ENCODE data around the gene TTLL8. TPM values are rescaled to one million over a fixed set of nuclear protein-coding genes. Genes with fewer than 3 reads are reported as not detected.

Gene TTLL8
- total RNA-seq, 1 donor from 2014 or later, result not detected

DNA sequence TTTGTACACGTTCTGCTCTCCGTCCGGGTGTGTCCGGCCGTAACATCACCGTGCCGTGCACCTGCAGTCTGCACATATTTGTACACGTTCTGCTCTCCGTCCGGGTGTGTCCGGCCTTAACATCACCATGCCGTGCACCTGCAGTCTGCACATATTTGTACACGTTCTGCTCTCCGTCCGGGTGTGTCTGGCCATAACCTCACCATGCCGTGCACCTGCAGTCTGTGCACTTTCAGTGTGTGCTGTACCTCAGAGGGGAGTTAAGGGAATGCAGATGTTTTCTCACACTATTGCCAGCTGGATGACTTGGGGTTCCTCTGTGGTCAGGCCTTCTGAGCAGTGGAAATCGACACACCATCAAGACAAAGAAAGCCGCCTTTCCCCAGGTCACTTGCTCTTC is 4.2 kb downstream of the TTLL8 start:
- Histone ChIP-seq H3K4me1 (ENCODE audit: control insufficient read depth in 3 of 3, insufficient read depth in 3 of 3, low read length in 3 of 3) (peaks cover 0 to 5% (median 2%) of the 10 kb centered on the region in 3 donors), H3K27ac (ENCODE audit: low read depth, low read length) (no peak overlapping the region), H3K9me3 (ENCODE audit: control insufficient read depth in 3 of 3, low read length in 3 of 3) (peaks cover 2 to 6% (median 3%) of the 10 kb centered on the region in 3 donors), H3K27me3 (ENCODE audit: control insufficient read depth in 3 of 3, insufficient read depth in 3 of 3, low read length in 3 of 3) (peaks cover 27 to 34% (median 33%) of the 10 kb centered on the region in 3 donors), H3K9ac (ENCODE audit: low read depth in 1 of 3, low read length in 3 of 3) (no peak overlapping the region), H3K36me3 (ENCODE audit: control insufficient read depth in 3 of 3, insufficient read depth in 3 of 3, low read length in 3 of 3) (no peaks in the 10 kb centered on the region), H3K4me3 (ENCODE audit: low read length in 3 of 3) (no peak overlapping the region)

GRCh38 chr22:50051930-50052329 is 6.2 kb downstream of the TTLL8 start:
- H3K4me1 ChIP-seq (ENCODE audit: control insufficient read depth in 3 of 3, insufficient read depth in 3 of 3, low read length in 3 of 3), result no peaks in the 10 kb centered on the region
- no peak overlapping the region for H3K27ac ChIP-seq (ENCODE audit: low read depth, low read length)

DNA sequence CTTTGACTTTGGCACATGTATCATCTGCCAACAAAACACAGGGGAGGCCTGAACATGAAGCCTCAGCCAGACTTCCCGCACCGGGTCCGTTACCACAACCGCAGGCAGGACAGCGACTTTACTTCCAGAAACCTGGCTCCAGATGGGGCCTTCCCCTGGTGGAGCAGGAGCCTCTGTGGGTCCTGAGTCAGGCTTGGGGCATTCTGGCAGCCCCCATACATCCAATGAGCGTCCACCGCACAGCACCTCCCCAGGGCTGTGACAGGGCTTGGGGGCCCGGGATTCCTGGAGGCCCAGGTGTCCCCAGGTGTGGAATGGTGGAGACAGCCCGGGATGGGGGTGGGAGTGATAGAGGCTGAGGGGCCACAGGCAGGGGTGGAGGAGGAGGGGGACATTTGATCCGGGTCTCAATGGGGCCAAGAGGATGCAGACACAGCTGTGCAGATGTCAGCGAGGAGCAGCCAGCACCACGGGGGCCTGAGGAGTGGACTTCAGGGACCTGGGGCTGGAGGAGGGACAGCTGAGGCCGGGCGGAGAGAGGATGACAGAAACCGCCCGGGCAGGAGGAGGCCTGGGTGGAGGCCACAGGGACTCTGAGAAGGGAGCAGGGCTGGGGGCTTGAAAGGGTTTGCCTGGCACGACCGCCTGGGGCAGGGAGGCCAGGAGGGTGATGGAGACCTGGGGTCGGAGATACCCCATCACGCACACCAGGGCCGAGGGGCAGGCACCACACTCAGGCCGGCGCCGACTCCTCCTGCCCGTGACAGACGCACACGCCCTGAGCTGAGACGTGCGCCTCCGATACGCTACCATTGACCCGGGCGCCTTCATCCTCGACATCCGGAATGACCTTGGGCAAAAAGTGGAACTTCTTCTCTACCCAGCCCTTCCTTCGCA is 8.6 kb downstream of the TTLL8 start:
- no peak overlapping the region for H3K4me3 ChIP-seq (ENCODE audit: low read length in 3 of 3)
- no peak overlapping the region for H3K9ac ChIP-seq (ENCODE audit: low read depth in 1 of 3, low read length in 3 of 3)
- H3K27me3 ChIP-seq (ENCODE audit: control insufficient read depth in 3 of 3, insufficient read depth in 3 of 3, low read length in 3 of 3), result peaks cover 20 to 27% (median 22%) of the 10 kb centered on the region in 3 donors
- H3K9me3 ChIP-seq (ENCODE audit: control insufficient read depth in 3 of 3, low read length in 3 of 3), result peaks cover 2 to 6% (median 3%) of the 10 kb centered on the region in 3 donors
- no peaks in the 10 kb centered on the region for H3K36me3 ChIP-seq (ENCODE audit: control insufficient read depth in 3 of 3, insufficient read depth in 3 of 3, low read length in 3 of 3)
- H3K27ac ChIP-seq (ENCODE audit: low read depth, low read length), result no peak overlapping the region
- no peaks in the 10 kb centered on the region for H3K4me1 ChIP-seq (ENCODE audit: control insufficient read depth in 3 of 3, insufficient read depth in 3 of 3, low read length in 3 of 3)

More at GRCh38 chr22:50051930-50052329, 6.2 kb downstream of the TTLL8 start:
- no peak overlapping the region for H3K4me3 ChIP-seq (ENCODE audit: low read length in 3 of 3)
- H3K27me3 ChIP-seq (ENCODE audit: control insufficient read depth in 3 of 3, insufficient read depth in 3 of 3, low read length in 3 of 3), result peaks cover 19 to 27% (median 27%) of the 10 kb centered on the region in 3 donors
- no peaks in the 10 kb centered on the region for H3K36me3 ChIP-seq (ENCODE audit: control insufficient read depth in 3 of 3, insufficient read depth in 3 of 3, low read length in 3 of 3)
- no peak overlapping the region for H3K9ac ChIP-seq (ENCODE audit: low read depth in 1 of 3, low read length in 3 of 3)
- peaks cover 2 to 6% (median 3%) of the 10 kb centered on the region in 3 donors for H3K9me3 ChIP-seq (ENCODE audit: control insufficient read depth in 3 of 3, low read length in 3 of 3)

GRCh38 chr22:50048836-50049235 is 9.3 kb downstream of the TTLL8 start:
- peaks cover 2 to 3% (median 3%) of the 10 kb centered on the region in 3 donors for H3K9me3 ChIP-seq (ENCODE audit: control insufficient read depth in 3 of 3, low read length in 3 of 3)
- H3K27me3 ChIP-seq (ENCODE audit: control insufficient read depth in 3 of 3, insufficient read depth in 3 of 3, low read length in 3 of 3), result peaks cover 19 to 25% (median 24%) of the 10 kb centered on the region in 3 donors
- no peaks in the 10 kb centered on the region for H3K36me3 ChIP-seq (ENCODE audit: control insufficient read depth in 3 of 3, insufficient read depth in 3 of 3, low read length in 3 of 3)
- H3K27ac ChIP-seq (ENCODE audit: low read depth, low read length), result no peak overlapping the region
- no peak overlapping the region for H3K4me3 ChIP-seq (ENCODE audit: low read length in 3 of 3)
- no peak overlapping the region for H3K9ac ChIP-seq (ENCODE audit: low read depth in 1 of 3, low read length in 3 of 3)
- no peaks in the 10 kb centered on the region for H3K4me1 ChIP-seq (ENCODE audit: control insufficient read depth in 3 of 3, insufficient read depth in 3 of 3, low read length in 3 of 3)

GRCh38 chr22:50048061-50048765 is 9.9 kb downstream of the TTLL8 start:
- Histone ChIP-seq H3K36me3 (ENCODE audit: control insufficient read depth in 3 of 3, insufficient read depth in 3 of 3, low read length in 3 of 3) (no peaks in the 10 kb centered on the region), H3K9me3 (ENCODE audit: control insufficient read depth in 3 of 3, low read length in 3 of 3) (peaks cover 0 to 2% (median 0%) of the 10 kb centered on the region in 3 donors), H3K27ac (ENCODE audit: low read depth, low read length) (no peak overlapping the region), H3K9ac (ENCODE audit: low read depth in 1 of 3, low read length in 3 of 3) (no peak overlapping the region), H3K27me3 (ENCODE audit: control insufficient read depth in 3 of 3, insufficient read depth in 3 of 3, low read length in 3 of 3) (peaks cover 18 to 27% (median 24%) of the 10 kb centered on the region in 3 donors), H3K4me3 (ENCODE audit: low read length in 3 of 3) (no peak overlapping the region), H3K4me1 (ENCODE audit: control insufficient read depth in 3 of 3, insufficient read depth in 3 of 3, low read length in 3 of 3) (no peaks in the 10 kb centered on the region)

DNA sequence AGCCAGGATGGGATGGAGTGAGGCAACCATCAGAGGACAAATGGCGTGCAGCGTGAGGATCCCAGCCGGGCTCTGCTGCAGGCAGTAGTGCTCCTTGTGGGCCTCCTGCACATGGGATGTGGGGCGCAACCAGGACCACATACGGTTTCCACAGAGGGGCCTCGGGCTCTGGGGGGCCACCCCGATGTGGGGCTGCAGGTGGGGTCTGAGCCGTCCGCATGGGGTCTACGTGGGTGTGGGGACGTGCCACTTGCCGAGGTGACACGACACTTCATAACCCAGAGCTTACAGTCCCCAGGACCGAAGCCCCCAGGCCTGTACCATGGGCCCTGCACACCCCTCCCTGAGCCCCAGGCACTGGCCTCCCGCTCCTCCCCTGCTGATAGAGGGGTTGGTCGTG is 10.8 kb downstream of the TTLL8 start:
- no peaks in the 10 kb centered on the region for H3K36me3 ChIP-seq (ENCODE audit: control insufficient read depth in 3 of 3, insufficient read depth in 3 of 3, low read length in 3 of 3)

DNA sequence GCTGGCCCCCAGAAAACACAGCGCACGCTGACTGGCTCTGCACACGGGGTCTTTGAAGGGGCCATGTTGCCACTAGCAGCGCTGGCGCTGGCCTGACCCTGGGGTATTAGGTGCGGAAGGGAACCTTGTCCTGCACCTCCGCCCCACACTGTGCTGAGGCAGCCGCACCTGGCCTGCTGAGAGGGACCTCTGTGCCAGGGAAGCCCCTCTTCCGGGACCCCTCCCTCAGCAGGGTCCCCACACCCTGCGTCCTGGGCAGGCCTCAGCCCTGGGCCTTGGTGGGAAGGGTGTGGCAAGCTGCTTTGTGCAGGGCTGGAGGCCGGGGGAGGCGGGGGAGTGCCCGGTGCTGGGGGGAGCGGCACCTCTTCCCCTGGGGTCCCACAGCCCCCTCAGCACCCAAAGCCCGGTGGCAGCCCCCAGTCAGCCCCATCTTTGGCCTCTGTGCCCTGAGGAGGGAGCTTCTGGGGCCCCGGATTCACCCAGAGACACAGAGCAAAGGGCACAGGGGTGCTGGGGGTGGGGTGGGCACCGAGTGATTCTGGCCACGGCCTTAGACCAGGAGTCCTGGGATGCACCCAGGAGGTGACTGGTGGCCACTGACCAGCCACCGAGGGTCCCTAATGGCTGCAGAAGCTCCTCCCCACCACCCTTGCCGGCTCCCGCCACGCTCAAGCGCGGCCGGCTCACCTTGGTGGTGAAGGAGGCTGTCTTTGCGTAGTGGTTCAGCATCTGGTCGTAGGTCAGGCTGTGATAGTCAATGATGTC is 11.4 kb downstream of the TTLL8 start:
- H3K27me3 ChIP-seq (ENCODE audit: control insufficient read depth in 3 of 3, insufficient read depth in 3 of 3, low read length in 3 of 3), result peaks cover 13 to 24% (median 24%) of the 10 kb centered on the region in 3 donors
- no peaks in the 10 kb centered on the region for H3K4me1 ChIP-seq (ENCODE audit: control insufficient read depth in 3 of 3, insufficient read depth in 3 of 3, low read length in 3 of 3)
- no peak overlapping the region for H3K4me3 ChIP-seq (ENCODE audit: low read length in 3 of 3)
- H3K9ac ChIP-seq (ENCODE audit: low read depth in 1 of 3, low read length in 3 of 3), result no peak overlapping the region
- no peaks in the 10 kb centered on the region for H3K9me3 ChIP-seq (ENCODE audit: control insufficient read depth in 3 of 3, low read length in 3 of 3)
- H3K27ac ChIP-seq (ENCODE audit: low read depth, low read length), result no peak overlapping the region
- H3K36me3 ChIP-seq (ENCODE audit: control insufficient read depth in 3 of 3, insufficient read depth in 3 of 3, low read length in 3 of 3), result no peaks in the 10 kb centered on the region

More for the DNA sequence above, 10.8 kb downstream of the TTLL8 start:
- Histone ChIP-seq H3K9me3 (ENCODE audit: control insufficient read depth in 3 of 3, low read length in 3 of 3) (no peaks in the 10 kb centered on the region), H3K27me3 (ENCODE audit: control insufficient read depth in 3 of 3, insufficient read depth in 3 of 3, low read length in 3 of 3) (peaks cover 18 to 27% (median 24%) of the 10 kb centered on the region in 3 donors), H3K9ac (ENCODE audit: low read depth in 1 of 3, low read length in 3 of 3) (no peak overlapping the region), H3K27ac (ENCODE audit: low read depth, low read length) (no peak overlapping the region), H3K4me1 (ENCODE audit: control insufficient read depth in 3 of 3, insufficient read depth in 3 of 3, low read length in 3 of 3) (no peaks in the 10 kb centered on the region), H3K4me3 (ENCODE audit: low read length in 3 of 3) (no peak overlapping the region)

GRCh38 chr22:50046019-50046415 is 12.1 kb downstream of the TTLL8 start:
- peaks cover 13 to 30% (median 24%) of the 10 kb centered on the region in 3 donors for H3K27me3 ChIP-seq (ENCODE audit: control insufficient read depth in 3 of 3, insufficient read depth in 3 of 3, low read length in 3 of 3)
- H3K9me3 ChIP-seq (ENCODE audit: control insufficient read depth in 3 of 3, low read length in 3 of 3), result no peaks in the 10 kb centered on the region
- H3K9ac ChIP-seq (ENCODE audit: low read depth in 1 of 3, low read length in 3 of 3), result no peak overlapping the region
- H3K4me1 ChIP-seq (ENCODE audit: control insufficient read depth in 3 of 3, insufficient read depth in 3 of 3, low read length in 3 of 3), result no peaks in the 10 kb centered on the region
- no peak overlapping the region for H3K4me3 ChIP-seq (ENCODE audit: low read length in 3 of 3)
- no peak overlapping the region for H3K27ac ChIP-seq (ENCODE audit: low read depth, low read length)
- no peaks in the 10 kb centered on the region for H3K36me3 ChIP-seq (ENCODE audit: control insufficient read depth in 3 of 3, insufficient read depth in 3 of 3, low read length in 3 of 3)

DNA sequence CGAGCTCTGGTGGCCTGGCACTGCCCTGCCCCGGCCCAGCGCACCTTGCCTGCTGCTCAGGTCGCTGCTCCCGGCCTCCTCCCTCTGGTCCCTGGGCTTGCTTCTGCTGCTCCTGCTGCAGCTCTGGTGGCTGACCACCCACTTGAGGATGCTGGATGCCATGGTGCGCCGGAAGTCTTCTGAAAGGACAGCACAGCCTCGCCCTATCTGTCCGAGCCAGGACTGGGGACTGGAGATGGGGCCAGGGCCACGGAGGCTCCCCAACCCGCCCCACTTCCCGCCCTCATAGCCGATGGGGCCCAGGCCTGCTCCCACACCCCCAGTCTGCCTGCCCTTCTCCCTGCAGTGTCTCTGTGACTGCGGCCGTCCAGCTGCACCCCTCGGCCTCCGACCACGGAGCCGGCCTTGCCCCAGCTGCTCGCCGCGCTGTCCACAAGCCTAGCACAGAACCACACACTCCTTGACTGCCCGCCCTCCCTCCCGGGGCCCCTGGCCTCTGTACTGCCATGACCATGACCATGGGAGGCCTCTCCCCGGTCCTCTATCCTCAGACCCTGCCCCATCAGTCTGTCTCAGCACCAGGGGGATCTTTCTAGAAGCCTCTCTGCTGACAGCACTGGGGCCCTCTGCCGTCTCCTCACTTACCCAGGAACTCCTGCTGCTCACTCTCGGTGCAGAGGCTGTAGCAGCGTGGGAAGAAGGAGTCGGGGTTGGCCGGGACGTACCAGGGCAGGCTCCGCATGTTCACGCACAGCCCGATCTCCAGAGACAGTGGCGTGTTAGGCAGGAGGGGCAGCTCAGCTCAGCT is 12.7 kb downstream of the TTLL8 start:
- no peak overlapping the region for H3K4me3 ChIP-seq (ENCODE audit: low read length in 3 of 3)
- H3K36me3 ChIP-seq (ENCODE audit: control insufficient read depth in 3 of 3, insufficient read depth in 3 of 3, low read length in 3 of 3), result no peaks in the 10 kb centered on the region
- no peaks in the 10 kb centered on the region for H3K9me3 ChIP-seq (ENCODE audit: control insufficient read depth in 3 of 3, low read length in 3 of 3)
- H3K27me3 ChIP-seq (ENCODE audit: control insufficient read depth in 3 of 3, insufficient read depth in 3 of 3, low read length in 3 of 3), result peaks cover 13 to 31% (median 24%) of the 10 kb centered on the region in 3 donors
- H3K9ac ChIP-seq (ENCODE audit: low read depth in 1 of 3, low read length in 3 of 3), result no peak overlapping the region
- no peak overlapping the region for H3K27ac ChIP-seq (ENCODE audit: low read depth, low read length)
- H3K4me1 ChIP-seq (ENCODE audit: control insufficient read depth in 3 of 3, insufficient read depth in 3 of 3, low read length in 3 of 3), result no peaks in the 10 kb centered on the region
